GM23338 (cell line): Measurements from ENCODE around the gene KRT15.

ENCODE experiments used
- CREB1 ChIP-seq: fragments of 250-450 bp; sonication (Bioruptor Pico); IDR thresholded peaks from 2 replicates; pipeline ENCODE4 v1.5.0; 2020; ENCODE audit warnings: low read depth, mild to moderate bottlenecking, moderate library complexity
- EZH2 ChIP-seq: fragments of 200-600 bp; sonication (generic); IDR thresholded peaks from one replicate; pipeline ENCODE4 v1.8.0; 2017; ENCODE audit warnings: antibody characterized with exemption, mild to moderate bottlenecking, low read depth; ENCODE audit not compliant: unreplicated experiment
- EZH2phosphoT487 ChIP-seq: fragments of 200-600 bp; sonication (generic); IDR thresholded peaks from one replicate; pipeline ENCODE4 v1.8.1; 2018; ENCODE audit warnings: antibody characterized with exemption; ENCODE audit not compliant: unreplicated experiment
- JUNB ChIP-seq: IDR thresholded peaks from one replicate; pipeline ENCODE4 v1.6.1; 2016; ENCODE audit warnings: antibody characterized with exemption; ENCODE audit not compliant: unreplicated experiment
- POLR2AphosphoS5 ChIP-seq: IDR thresholded peaks from 2 replicates; pipeline ENCODE4 v1.6.1; 2016; ENCODE audit warnings: antibody characterized with exemption, low read depth
- STAT1 ChIP-seq: IDR thresholded peaks from one replicate; pipeline ENCODE4 v1.6.1; 2016; ENCODE audit warnings: antibody characterized with exemption; ENCODE audit not compliant: unreplicated experiment
- ZNF331 ChIP-seq: fragments of 250-450 bp; sonication (Bioruptor Pico); IDR thresholded peaks from 2 replicates; pipeline ENCODE4 v1.5.0; 2020; ENCODE audit warnings: low read depth, mild to moderate bottlenecking, moderate library complexity
- TF ChIP-seq, protein P1 (sequence below), 2 experiments: fragments of 200-600 bp in 1 of 2; sonication (generic) in 1 of 2; conservative IDR thresholded peaks; 2 replicates each; pipeline versions ENCODE4 v1.5.1 to v1.6.1; 2016 to 2017; ENCODE audit warnings: antibody characterized with exemption in 2 of 2, low read depth in 2 of 2, mild to moderate bottlenecking in 2 of 2, moderate library complexity in 1 of 2
- TF ChIP-seq, protein P2 (sequence below): IDR thresholded peaks from one replicate; pipeline ENCODE4 v1.6.1; 2018; ENCODE audit warnings: antibody characterized with exemption; ENCODE audit not compliant: unreplicated experiment
- TF ChIP-seq, protein P3 (sequence below): IDR thresholded peaks from 2 replicates; pipeline ENCODE4 v1.6.1; 2016; ENCODE audit warnings: antibody characterized with exemption
- TF ChIP-seq, protein P4 (sequence below): fragments of 250-450 bp; sonication (Bioruptor Pico); IDR thresholded peaks from 2 replicates; pipeline ENCODE4 v1.5.0; 2020; ENCODE audit warnings: mild to moderate bottlenecking, moderate library complexity

DNA sequence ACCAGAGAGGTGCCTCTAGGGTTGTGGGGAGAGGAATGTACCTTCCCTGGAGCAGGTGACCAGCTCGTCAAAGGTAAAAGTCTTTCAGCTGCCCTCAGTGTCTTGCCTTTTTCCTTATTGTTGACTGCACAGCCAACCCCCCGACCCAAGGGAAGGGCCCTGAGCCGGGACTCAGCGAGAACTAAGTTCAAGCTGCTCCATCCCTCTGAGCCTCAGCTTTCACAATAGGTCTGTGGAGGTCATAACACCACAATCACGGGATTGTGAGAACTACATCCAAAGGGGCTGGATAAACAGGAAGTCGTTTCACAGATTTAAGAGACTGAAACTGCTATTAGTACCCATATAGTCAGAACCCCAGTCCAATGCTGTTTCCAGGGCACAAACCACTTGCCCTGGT is 26.3 kb downstream of the KRT15 start:
- TF ChIP-seq, protein P1, sequence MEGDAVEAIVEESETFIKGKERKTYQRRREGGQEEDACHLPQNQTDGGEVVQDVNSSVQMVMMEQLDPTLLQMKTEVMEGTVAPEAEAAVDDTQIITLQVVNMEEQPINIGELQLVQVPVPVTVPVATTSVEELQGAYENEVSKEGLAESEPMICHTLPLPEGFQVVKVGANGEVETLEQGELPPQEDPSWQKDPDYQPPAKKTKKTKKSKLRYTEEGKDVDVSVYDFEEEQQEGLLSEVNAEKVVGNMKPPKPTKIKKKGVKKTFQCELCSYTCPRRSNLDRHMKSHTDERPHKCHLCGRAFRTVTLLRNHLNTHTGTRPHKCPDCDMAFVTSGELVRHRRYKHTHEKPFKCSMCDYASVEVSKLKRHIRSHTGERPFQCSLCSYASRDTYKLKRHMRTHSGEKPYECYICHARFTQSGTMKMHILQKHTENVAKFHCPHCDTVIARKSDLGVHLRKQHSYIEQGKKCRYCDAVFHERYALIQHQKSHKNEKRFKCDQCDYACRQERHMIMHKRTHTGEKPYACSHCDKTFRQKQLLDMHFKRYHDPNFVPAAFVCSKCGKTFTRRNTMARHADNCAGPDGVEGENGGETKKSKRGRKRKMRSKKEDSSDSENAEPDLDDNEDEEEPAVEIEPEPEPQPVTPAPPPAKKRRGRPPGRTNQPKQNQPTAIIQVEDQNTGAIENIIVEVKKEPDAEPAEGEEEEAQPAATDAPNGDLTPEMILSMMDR (conservative IDR thresholded peaks at IDR 0.05; ENCODE audit: low read depth in 2 of 2) = no peak
- no peak for TF ChIP-seq STAT1
- TF ChIP-seq EZH2phosphoT487 = no peak
- TF ChIP-seq JUNB = no peak
- no peak for TF ChIP-seq POLR2AphosphoS5
- TF ChIP-seq, protein P2, sequence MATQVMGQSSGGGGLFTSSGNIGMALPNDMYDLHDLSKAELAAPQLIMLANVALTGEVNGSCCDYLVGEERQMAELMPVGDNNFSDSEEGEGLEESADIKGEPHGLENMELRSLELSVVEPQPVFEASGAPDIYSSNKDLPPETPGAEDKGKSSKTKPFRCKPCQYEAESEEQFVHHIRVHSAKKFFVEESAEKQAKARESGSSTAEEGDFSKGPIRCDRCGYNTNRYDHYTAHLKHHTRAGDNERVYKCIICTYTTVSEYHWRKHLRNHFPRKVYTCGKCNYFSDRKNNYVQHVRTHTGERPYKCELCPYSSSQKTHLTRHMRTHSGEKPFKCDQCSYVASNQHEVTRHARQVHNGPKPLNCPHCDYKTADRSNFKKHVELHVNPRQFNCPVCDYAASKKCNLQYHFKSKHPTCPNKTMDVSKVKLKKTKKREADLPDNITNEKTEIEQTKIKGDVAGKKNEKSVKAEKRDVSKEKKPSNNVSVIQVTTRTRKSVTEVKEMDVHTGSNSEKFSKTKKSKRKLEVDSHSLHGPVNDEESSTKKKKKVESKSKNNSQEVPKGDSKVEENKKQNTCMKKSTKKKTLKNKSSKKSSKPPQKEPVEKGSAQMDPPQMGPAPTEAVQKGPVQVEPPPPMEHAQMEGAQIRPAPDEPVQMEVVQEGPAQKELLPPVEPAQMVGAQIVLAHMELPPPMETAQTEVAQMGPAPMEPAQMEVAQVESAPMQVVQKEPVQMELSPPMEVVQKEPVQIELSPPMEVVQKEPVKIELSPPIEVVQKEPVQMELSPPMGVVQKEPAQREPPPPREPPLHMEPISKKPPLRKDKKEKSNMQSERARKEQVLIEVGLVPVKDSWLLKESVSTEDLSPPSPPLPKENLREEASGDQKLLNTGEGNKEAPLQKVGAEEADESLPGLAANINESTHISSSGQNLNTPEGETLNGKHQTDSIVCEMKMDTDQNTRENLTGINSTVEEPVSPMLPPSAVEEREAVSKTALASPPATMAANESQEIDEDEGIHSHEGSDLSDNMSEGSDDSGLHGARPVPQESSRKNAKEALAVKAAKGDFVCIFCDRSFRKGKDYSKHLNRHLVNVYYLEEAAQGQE = no peak
- TF ChIP-seq CREB1 (CRISPR knock-in tag) = no peak
- TF ChIP-seq EZH2 = no peak
- no peak for TF ChIP-seq ZNF331
- TF ChIP-seq, protein P3, sequence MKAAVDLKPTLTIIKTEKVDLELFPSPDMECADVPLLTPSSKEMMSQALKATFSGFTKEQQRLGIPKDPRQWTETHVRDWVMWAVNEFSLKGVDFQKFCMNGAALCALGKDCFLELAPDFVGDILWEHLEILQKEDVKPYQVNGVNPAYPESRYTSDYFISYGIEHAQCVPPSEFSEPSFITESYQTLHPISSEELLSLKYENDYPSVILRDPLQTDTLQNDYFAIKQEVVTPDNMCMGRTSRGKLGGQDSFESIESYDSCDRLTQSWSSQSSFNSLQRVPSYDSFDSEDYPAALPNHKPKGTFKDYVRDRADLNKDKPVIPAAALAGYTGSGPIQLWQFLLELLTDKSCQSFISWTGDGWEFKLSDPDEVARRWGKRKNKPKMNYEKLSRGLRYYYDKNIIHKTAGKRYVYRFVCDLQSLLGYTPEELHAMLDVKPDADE = no peak
- TF ChIP-seq, protein P4, sequence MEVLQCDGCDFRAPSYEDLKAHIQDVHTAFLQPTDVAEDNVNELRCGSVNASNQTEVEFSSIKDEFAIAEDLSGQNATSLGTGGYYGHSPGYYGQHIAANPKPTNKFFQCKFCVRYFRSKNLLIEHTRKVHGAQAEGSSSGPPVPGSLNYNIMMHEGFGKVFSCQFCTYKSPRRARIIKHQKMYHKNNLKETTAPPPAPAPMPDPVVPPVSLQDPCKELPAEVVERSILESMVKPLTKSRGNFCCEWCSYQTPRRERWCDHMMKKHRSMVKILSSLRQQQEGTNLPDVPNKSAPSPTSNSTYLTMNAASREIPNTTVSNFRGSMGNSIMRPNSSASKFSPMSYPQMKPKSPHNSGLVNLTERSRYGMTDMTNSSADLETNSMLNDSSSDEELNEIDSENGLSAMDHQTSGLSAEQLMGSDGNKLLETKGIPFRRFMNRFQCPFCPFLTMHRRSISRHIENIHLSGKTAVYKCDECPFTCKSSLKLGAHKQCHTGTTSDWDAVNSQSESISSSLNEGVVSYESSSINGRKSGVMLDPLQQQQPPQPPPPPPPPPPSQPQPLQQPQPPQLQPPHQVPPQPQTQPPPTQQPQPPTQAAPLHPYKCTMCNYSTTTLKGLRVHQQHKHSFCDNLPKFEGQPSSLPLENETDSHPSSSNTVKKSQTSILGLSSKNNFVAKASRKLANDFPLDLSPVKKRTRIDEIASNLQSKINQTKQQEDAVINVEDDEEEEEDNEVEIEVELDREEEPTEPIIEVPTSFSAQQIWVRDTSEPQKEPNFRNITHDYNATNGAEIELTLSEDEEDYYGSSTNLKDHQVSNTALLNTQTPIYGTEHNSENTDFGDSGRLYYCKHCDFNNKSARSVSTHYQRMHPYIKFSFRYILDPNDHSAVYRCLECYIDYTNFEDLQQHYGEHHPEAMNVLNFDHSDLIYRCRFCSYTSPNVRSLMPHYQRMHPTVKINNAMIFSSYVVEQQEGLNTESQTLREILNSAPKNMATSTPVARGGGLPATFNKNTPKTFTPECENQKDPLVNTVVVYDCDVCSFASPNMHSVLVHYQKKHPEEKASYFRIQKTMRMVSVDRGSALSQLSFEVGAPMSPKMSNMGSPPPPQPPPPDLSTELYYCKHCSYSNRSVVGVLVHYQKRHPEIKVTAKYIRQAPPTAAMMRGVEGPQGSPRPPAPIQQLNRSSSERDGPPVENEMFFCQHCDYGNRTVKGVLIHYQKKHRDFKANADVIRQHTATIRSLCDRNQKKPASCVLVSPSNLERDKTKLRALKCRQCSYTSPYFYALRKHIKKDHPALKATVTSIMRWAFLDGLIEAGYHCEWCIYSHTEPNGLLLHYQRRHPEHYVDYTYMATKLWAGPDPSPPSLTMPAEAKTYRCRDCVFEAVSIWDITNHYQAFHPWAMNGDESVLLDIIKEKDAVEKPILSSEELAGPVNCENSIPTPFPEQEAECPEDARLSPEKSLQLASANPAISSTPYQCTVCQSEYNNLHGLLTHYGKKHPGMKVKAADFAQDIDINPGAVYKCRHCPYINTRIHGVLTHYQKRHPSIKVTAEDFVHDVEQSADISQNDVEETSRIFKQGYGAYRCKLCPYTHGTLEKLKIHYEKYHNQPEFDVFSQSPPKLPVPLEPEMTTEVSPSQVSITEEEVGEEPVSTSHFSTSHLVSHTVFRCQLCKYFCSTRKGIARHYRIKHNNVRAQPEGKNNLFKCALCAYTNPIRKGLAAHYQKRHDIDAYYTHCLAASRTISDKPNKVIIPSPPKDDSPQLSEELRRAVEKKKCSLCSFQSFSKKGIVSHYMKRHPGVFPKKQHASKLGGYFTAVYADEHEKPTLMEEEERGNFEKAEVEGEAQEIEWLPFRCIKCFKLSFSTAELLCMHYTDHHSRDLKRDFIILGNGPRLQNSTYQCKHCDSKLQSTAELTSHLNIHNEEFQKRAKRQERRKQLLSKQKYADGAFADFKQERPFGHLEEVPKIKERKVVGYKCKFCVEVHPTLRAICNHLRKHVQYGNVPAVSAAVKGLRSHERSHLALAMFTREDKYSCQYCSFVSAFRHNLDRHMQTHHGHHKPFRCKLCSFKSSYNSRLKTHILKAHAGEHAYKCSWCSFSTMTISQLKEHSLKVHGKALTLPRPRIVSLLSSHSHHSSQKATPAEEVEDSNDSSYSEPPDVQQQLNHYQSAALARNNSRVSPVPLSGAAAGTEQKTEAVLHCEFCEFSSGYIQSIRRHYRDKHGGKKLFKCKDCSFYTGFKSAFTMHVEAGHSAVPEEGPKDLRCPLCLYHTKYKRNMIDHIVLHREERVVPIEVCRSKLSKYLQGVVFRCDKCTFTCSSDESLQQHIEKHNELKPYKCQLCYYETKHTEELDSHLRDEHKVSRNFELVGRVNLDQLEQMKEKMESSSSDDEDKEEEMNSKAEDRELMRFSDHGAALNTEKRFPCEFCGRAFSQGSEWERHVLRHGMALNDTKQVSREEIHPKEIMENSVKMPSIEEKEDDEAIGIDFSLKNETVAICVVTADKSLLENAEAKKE (CRISPR knock-in tag) = no peak
